Mammary epithelial cell (primary cell): ENCODE data around the gene UVSSA.

Source experiments
- CTCF ChIP-seq, 2 donors: IDR thresholded peaks in 1 of 2; conservative IDR thresholded peaks in 1 of 2; 2 replicates each; pipeline ENCODE4 v1.5.1; 2011 to 2012; ENCODE audit warnings: inconsistent platforms in 2 of 2, low read length in 2 of 2, mild to moderate bottlenecking in 2 of 2, control low read depth in 1 of 2, low read depth in 1 of 2; ENCODE audit not compliant: insufficient read depth in 1 of 2; ENCODE audit errors: extremely low read depth in 1 of 2
- EZH2 ChIP-seq: IDR thresholded peaks from 2 replicates; pipeline ENCODE4 v1.6.1; 2012; ENCODE audit warnings: low read length, inconsistent platforms, borderline replicate concordance

GRCh38 chr4:1371176-1372165, 24.5 kb downstream of the UVSSA start:
- TF ChIP-seq CTCF (conservative IDR thresholded peaks at IDR 0.05 in 1 of 2, IDR thresholded peaks at IDR 0.05 in 1 of 2; ENCODE audit: extremely low read depth in 1 of 2, insufficient read depth in 1 of 2, low read depth in 1 of 2, low read length in 2 of 2), result no peak
- no peak for TF ChIP-seq EZH2
